Ammon's horn (tissue), 1 donor: Measurements from ENCODE around the gene STK38.

Source experiments
- DNase-seq: peaks from one replicate; pipeline ENCODE4 v3.0.0-alpha.2; 2016; ENCODE audit warnings: low spot score

Gene STK38

GRCh38 chr6:36519352-36519751, 27.9 kb downstream of the STK38 start:
- DNase-seq = no peak

GRCh38 chr6:36517408-36517807, 29.9 kb downstream of the STK38 start:
- DNase-seq = no peak

- DNase-seq = no peak
These were observed 30.3 kb downstream of the STK38 start for GRCh38 chr6:36516988-36517387.

GRCh38 chr6:36516559-36516958, 30.7 kb downstream of the STK38 start:
- DNase-seq = no peak

- no peak for DNase-seq
These were observed 31.4 kb downstream of the STK38 start for GRCh38 chr6:36515844-36516243.

- DNase-seq = no peak
These were observed 32.5 kb downstream of the STK38 start for GRCh38 chr6:36514554-36515456.

GRCh38 chr6:36510365-36510764, 36.9 kb downstream of the STK38 start:
- no peak for DNase-seq

- no peak for DNase-seq
These were observed 38.7 kb downstream of the STK38 start for GRCh38 chr6:36508532-36508931.

GRCh38 chr6:36506611-36507010, 40.7 kb downstream of the STK38 start:
- no peak for DNase-seq

GRCh38 chr6:36505744-36506534, 41.3 kb downstream of the STK38 start:
- no peak for DNase-seq

- no peak for DNase-seq
These were observed 42.3 kb downstream of the STK38 start for GRCh38 chr6:36504982-36505381.

GRCh38 chr6:36504181-36504580, 43.1 kb downstream of the STK38 start:
- no peak for DNase-seq

GRCh38 chr6:36501686-36502085, 45.6 kb downstream of the STK38 start:
- no peak for DNase-seq

- DNase-seq = no peak
These were observed 47.4 kb downstream of the STK38 start for GRCh38 chr6:36499918-36500317.

GRCh38 chr6:36495086-36495485, 52.2 kb downstream of the STK38 start:
- DNase-seq = no peak

- DNase-seq = no peak
These were observed 53.4 kb downstream of the STK38 start for GRCh38 chr6:36493859-36494258.

- no peak for DNase-seq
These were observed 54.0 kb downstream of the STK38 start for GRCh38 chr6:36493319-36493718.

GRCh38 chr6:36492621-36493020, 54.7 kb downstream of the STK38 start:
- no peak for DNase-seq

- DNase-seq = no peak
These were observed 55.2 kb downstream of the STK38 start for GRCh38 chr6:36492092-36492491.

GRCh38 chr6:36491378-36491965, 55.8 kb downstream of the STK38 start:
- DNase-seq = no peak

- no peak for DNase-seq
These were observed 57.9 kb downstream of the STK38 start for GRCh38 chr6:36489426-36489825.

GRCh38 chr6:36488221-36488620, 59.1 kb downstream of the STK38 start:
- DNase-seq = no peak

- no peak for DNase-seq
These were observed 59.6 kb downstream of the STK38 start for GRCh38 chr6:36487698-36488097.
